IMR-90 (cell line): ENCODE measurements around the gene ATRNL1. TPM values are rescaled to one million over a fixed set of nuclear protein-coding genes. Genes with fewer than 3 reads are reported as not detected.

Experiments
- ATAC-seq: fragments of 200-7000 bp; cut with Tn5 transposase; 2 replicates; pipeline ENCODE4 v1.9.1; 2020; ENCODE audit warnings: low read depth, mild to moderate bottlenecking, moderate library complexity
- BruUV-seq: library from RNA; stranded (reverse); fragments of 400-500 nt; replicated peaks from 2 replicates; lab custom pipeline; 2021; lab: Mats Ljungman, UMichigan
- CTCF ChIA-PET: fragments of 300-600 bp; formaldehyde crosslinking; extraction: SDS; loops from one replicate; lab custom pipeline; 2021; ENCODE audit warnings: antibody characterized with exemption; lab: Yijun Ruan, JAX
- POLR2A ChIA-PET: fragments of 300-600 bp; sonication (Branson Sonifier 250); formaldehyde crosslinking; loops from one replicate; lab custom pipeline; 2022; ENCODE audit warnings: antibody characterized with exemption; ENCODE audit not compliant: unreplicated experiment; lab: Charles Lee
- DNase-seq: peaks from one replicate; pipeline ENCODE4 v3.0.0; 2013
- H2AFZ ChIP-seq: replicated peaks from 2 replicates; pipeline ENCODE3; 2013; ENCODE audit warnings: low read length, mild to moderate bottlenecking; ENCODE audit not compliant: poor library complexity
- H2AK5ac ChIP-seq: 2 replicates; pipeline ENCODE4 v1.6.1; 2013; ENCODE audit warnings: low read depth, low read length, inconsistent platforms
- H2AK9ac ChIP-seq: replicated peaks from 2 replicates; pipeline ENCODE3; 2013; ENCODE audit warnings: mild to moderate bottlenecking, low read depth, low read length, moderate library complexity; ENCODE audit not compliant: poor library complexity
- H2BK120ac ChIP-seq: 2 replicates; pipeline ENCODE4 v1.6.1; 2013; ENCODE audit warnings: low read depth, low read length, inconsistent platforms
- H2BK15ac ChIP-seq: 3 replicates; pipeline ENCODE4 v1.6.1; 2013; ENCODE audit warnings: low read depth, low read length, inconsistent platforms
- H2BK20ac ChIP-seq: 2 replicates; pipeline ENCODE4 v1.6.1; 2013; ENCODE audit warnings: low read depth, mild to moderate bottlenecking, inconsistent platforms, low read length, moderate library complexity
- H2BK5ac ChIP-seq: 2 replicates; pipeline ENCODE4 v1.6.1; 2013; ENCODE audit warnings: mild to moderate bottlenecking, low read depth, low read length, inconsistent platforms; ENCODE audit not compliant: poor library complexity, severe bottlenecking
- H3K14ac ChIP-seq: replicated peaks from 2 replicates; pipeline ENCODE4 v1.6.1; 2013; ENCODE audit warnings: low read depth, low read length, inconsistent platforms
- H3K18ac ChIP-seq: 2 replicates; pipeline ENCODE4 v1.6.1; 2013; ENCODE audit warnings: low read depth, low read length, control low read depth
- H3K23ac ChIP-seq: 2 replicates; pipeline ENCODE4 v1.6.1; 2013; ENCODE audit warnings: low read depth, low read length, inconsistent platforms
- H3K27ac ChIP-seq: 2 replicates; pipeline ENCODE4 v1.5.1; 2013; ENCODE audit warnings: mild to moderate bottlenecking, control low read depth, low read length; ENCODE audit not compliant: insufficient read depth
- H3K27me3 ChIP-seq: 2 replicates; pipeline ENCODE4 v1.6.1; 2013; ENCODE audit warnings: low read length; ENCODE audit not compliant: control insufficient read depth, insufficient read depth
- H3K36me3 ChIP-seq: 2 replicates; pipeline ENCODE4 v1.6.1; 2013; ENCODE audit warnings: low read length, mixed read lengths; ENCODE audit not compliant: control insufficient read depth, insufficient read depth
- H3K4ac ChIP-seq: 2 replicates; pipeline ENCODE4 v1.6.1; 2013; ENCODE audit warnings: low read depth, low read length, inconsistent platforms
- H3K4me1 ChIP-seq: 2 replicates; pipeline ENCODE4 v1.6.1; 2013; ENCODE audit warnings: low read length, mixed read lengths; ENCODE audit not compliant: control insufficient read depth, insufficient read depth
- H3K4me2 ChIP-seq: 2 replicates; pipeline ENCODE4 v1.6.1; 2013; ENCODE audit warnings: low read depth, mild to moderate bottlenecking, control low read depth, low read length, moderate library complexity
- H3K4me3 ChIP-seq: 2 replicates; pipeline ENCODE4 v1.5.1; 2013; ENCODE audit warnings: low read depth, mild to moderate bottlenecking, control low read depth, low read length, moderate library complexity; ENCODE audit not compliant: insufficient read depth
- H3K56ac ChIP-seq: 2 replicates; pipeline ENCODE4 v1.6.1; 2013; ENCODE audit warnings: low read length, inconsistent platforms; ENCODE audit not compliant: insufficient read depth; ENCODE audit errors: extremely low read depth
- H3K79me1 ChIP-seq, 2 experiments: 2 replicates each; pipeline ENCODE4 v1.6.1; 2013; ENCODE audit warnings: low read length in 2 of 2, inconsistent platforms in 1 of 2, low read depth in 1 of 2
- H3K9ac ChIP-seq: 2 replicates; pipeline ENCODE4 v1.6.1; 2013; ENCODE audit warnings: low read depth, low read length, control low read depth
- H3K9me1 ChIP-seq: 2 replicates; pipeline ENCODE4 v1.6.1; 2013; ENCODE audit warnings: low read length, inconsistent platforms; ENCODE audit not compliant: insufficient read depth
- H3K9me3 ChIP-seq: 2 replicates; pipeline ENCODE4 v1.6.1; 2013; ENCODE audit warnings: low read length; ENCODE audit not compliant: control insufficient read depth, insufficient read depth
- H4K20me1 ChIP-seq: 2 replicates; pipeline ENCODE4 v1.6.1; 2013; ENCODE audit warnings: low read length, inconsistent platforms; ENCODE audit not compliant: insufficient read depth
- H4K5ac ChIP-seq: 2 replicates; pipeline ENCODE4 v1.6.1; 2013; ENCODE audit warnings: mild to moderate bottlenecking, low read depth, low read length, control low read depth
- H4K8ac ChIP-seq, 2 experiments: 2 replicates each; pipeline ENCODE4 v1.6.1; 2013; ENCODE audit warnings: low read depth in 2 of 2, low read length in 2 of 2, control low read depth in 1 of 2, inconsistent platforms in 1 of 2
- H4K91ac ChIP-seq: 2 replicates; pipeline ENCODE4 v1.6.1; 2013; ENCODE audit warnings: low read depth, low read length, inconsistent platforms; ENCODE audit not compliant: insufficient read depth
- CEBPB ChIP-seq: IDR thresholded peaks from 2 replicates; pipeline ENCODE4 v1.6.1; 2012; ENCODE audit warnings: low read depth, low read length, improper control_type of control experiment
- MAZ ChIP-seq: IDR thresholded peaks from 2 replicates; pipeline ENCODE4 v1.6.1; 2012; ENCODE audit warnings: low read depth, mild to moderate bottlenecking, low read length, improper control_type of control experiment, moderate library complexity, borderline replicate concordance
- MXI1 ChIP-seq: IDR thresholded peaks from 2 replicates; pipeline ENCODE4 v1.6.1; 2012; ENCODE audit warnings: low read depth, mild to moderate bottlenecking, low read length, moderate library complexity, borderline replicate concordance
- whole genome bisulfite sequencing, 2 experiments: methylation state at CpG; one replicate each; pipeline versions ENCODE4 v1.1.5 to v1.1.7; 2013; ENCODE audit warnings: missing lambda C conversion rate in 2 of 2; ENCODE audit not compliant: insufficient read length in 1 of 2; ENCODE audit errors: extremely low coverage in 2 of 2; 5-methylcytosine and 5-hydroxymethylcytosine counted together
- dilution Hi-C: fragments of 300-500 bp; cut with HindIII; formaldehyde crosslinking; loops from one replicate; pipeline ENCODE4 v1.14.3; 2018; ENCODE audit warnings: low sequenced_read_pairs; ENCODE audit not compliant: unreplicated experiment
- in situ Hi-C: fragments of 300-500 bp; cut with MboI; formaldehyde crosslinking; loops from 3 replicates; pipeline ENCODE4 v1.14.3; 2019; ENCODE audit warnings: low sequenced_read_pairs, inconsistent platforms, mixed read lengths
- intact Hi-C: fragments of 100-400 bp; cut with micrococcal nuclease; formaldehyde crosslinking; loops from 2 replicates; pipeline ENCODE4 v1.10.0; 2022
- polyA plus RNA-seq, 3 experiments: library from polyadenylated mRNA; depleted of rRNA; stranded (reverse); fragments of >200 nt; gene quantifications; 2 replicates each; pipeline ENCODE4 v1.2.3, GENCODE V29; 2012; ENCODE audit warnings: low replicate concordance in 1 of 3
- total RNA-seq: library from RNA; depleted of rRNA; stranded (reverse); fragments of >200 nt; gene quantifications from 2 replicates; pipeline ENCODE4 v1.2.3, GENCODE V29; 2012

ATRNL1 gene
- total and polyA plus RNA-seq, 2 of the 4 experiments (the other 2 are of a cell fraction): 0.18 to 0.19 TPM

DNA sequence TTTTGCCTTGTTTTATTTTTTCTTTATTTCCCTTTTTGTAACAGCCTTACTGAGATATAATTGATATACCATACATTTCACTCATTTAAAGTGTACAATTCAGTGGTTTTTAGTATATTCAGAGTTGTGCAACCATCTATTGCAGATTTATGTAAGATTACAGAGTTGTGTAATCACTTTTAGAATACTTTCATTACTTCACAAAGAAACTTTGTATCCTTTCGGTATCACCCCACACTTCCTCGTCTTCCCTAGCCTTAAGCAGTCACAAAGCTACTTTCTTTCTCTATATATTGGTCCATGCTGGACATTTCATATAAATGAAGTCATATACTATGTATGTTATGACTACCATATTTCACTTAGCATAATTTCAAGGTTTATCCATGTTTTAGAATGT lies 74.6 kb downstream of the ATRNL1 start:
- CTCF ChIA-PET: no interaction called here
- intact Hi-C loops (no loop called here), dilution Hi-C loops (no loop called here), in situ Hi-C loops (no loop called here)
- no peak overlapping the region for H3K56ac ChIP-seq
- no peak overlapping the region for H3K18ac ChIP-seq
- no peak overlapping the region for H3K4me2 ChIP-seq
- POLR2A ChIA-PET: no interaction called here
- H3K4me3 ChIP-seq: no peak overlapping the region
- no peak overlapping the region for H2AK9ac ChIP-seq
- no peak overlapping the region for H4K8ac ChIP-seq
- H2AFZ ChIP-seq: no peak overlapping the region
- H3K27me3 ChIP-seq: no peaks in the 10 kb centered on the region
- no peak overlapping the region for H3K27ac ChIP-seq
- DNase-seq (no peak), ATAC-seq (no peak)
- H3K4ac ChIP-seq: no peak overlapping the region
- no peaks in the 10 kb centered on the region for H3K36me3 ChIP-seq
- BruUV-seq: no TSS peak
- no peaks in the 10 kb centered on the region for H3K9me3 ChIP-seq
- H3K9me1 ChIP-seq: no peaks in the 10 kb centered on the region
- no peak overlapping the region for H4K5ac ChIP-seq
- no peak overlapping the region for H2BK20ac ChIP-seq
- H3K23ac ChIP-seq: no peak overlapping the region
- H3K4me1 ChIP-seq: no peaks in the 10 kb centered on the region
- no peak overlapping the region for H2BK15ac ChIP-seq
- no peak overlapping the region for H2AK5ac ChIP-seq
- no peak overlapping the region for H3K14ac ChIP-seq
- no peak overlapping the region for H2BK120ac ChIP-seq
- no peak overlapping the region for H3K9ac ChIP-seq
- no peak overlapping the region for H4K91ac ChIP-seq
- H3K79me1 ChIP-seq: no peaks in the 10 kb centered on the region
- H2BK5ac ChIP-seq: no peak overlapping the region
- H4K20me1 ChIP-seq: no peaks in the 10 kb centered on the region
- no peak for TF ChIP-seq MAZ
- no peak for TF ChIP-seq MXI1
- TF ChIP-seq CEBPB: peak; percentile 63
- no CpG with 5 or more reads among the region's 2 CpGs for WGBS, 2 experiments
